H9 (cell line): Measurements from ENCODE around the gene KRT71. TPM values are rescaled to one million over a fixed set of nuclear protein-coding genes. Genes with fewer than 3 reads are reported as not detected.
A peak's percentile ranks its signal among the peaks of the same experiment; 100 is the strongest.

ENCODE experiments used
- DNase-seq: peaks from one replicate; pipeline ENCODE4 v3.0.0-alpha.2; 2017
- H2AFZ ChIP-seq: one replicate; pipeline ENCODE4 v1.6.1; 2013; ENCODE audit warnings: mild to moderate bottlenecking, low read length, control low read depth, moderate library complexity
- H2AK5ac ChIP-seq: 2 replicates; pipeline ENCODE4 v1.6.1; 2013; ENCODE audit warnings: low read length, control low read depth, mixed read lengths; ENCODE audit not compliant: insufficient read length
- H2BK120ac ChIP-seq: one replicate; pipeline ENCODE4 v1.6.1; 2013; ENCODE audit warnings: low read depth, mild to moderate bottlenecking, low read length, control low read depth, inconsistent platforms; ENCODE audit not compliant: poor library complexity, severe bottlenecking
- H2BK12ac ChIP-seq: 2 replicates; pipeline ENCODE4 v1.6.1; 2013; ENCODE audit warnings: low read length, control low read depth, mixed read lengths, low read depth; ENCODE audit not compliant: insufficient read length
- H2BK15ac ChIP-seq: 2 replicates; pipeline ENCODE4 v1.6.1; 2013; ENCODE audit warnings: low read depth, low read length, control low read depth
- H2BK20ac ChIP-seq: one replicate; pipeline ENCODE4 v1.6.1; 2013; ENCODE audit warnings: low read depth, mild to moderate bottlenecking, low read length, control low read depth, inconsistent platforms; ENCODE audit not compliant: poor library complexity, severe bottlenecking
- H2BK5ac ChIP-seq: 2 replicates; pipeline ENCODE4 v1.6.1; 2013; ENCODE audit warnings: low read length, control low read depth, mixed read lengths; ENCODE audit not compliant: insufficient read length
- H3K14ac ChIP-seq: 2 replicates; pipeline ENCODE4 v1.6.1; 2013; ENCODE audit warnings: low read length, control low read depth; ENCODE audit not compliant: insufficient read depth
- H3K18ac ChIP-seq: 2 replicates; pipeline ENCODE4 v1.6.1; 2013; ENCODE audit warnings: low read depth, mild to moderate bottlenecking, mixed read lengths, low read length, control low read depth; ENCODE audit not compliant: insufficient read length
- H3K23ac ChIP-seq: 2 replicates; pipeline ENCODE4 v1.6.1; 2013; ENCODE audit warnings: low read length, control low read depth, mixed read lengths, low read depth; ENCODE audit not compliant: insufficient read length
- H3K23me2 ChIP-seq: 2 replicates; pipeline ENCODE4 v1.6.1; 2013; ENCODE audit warnings: low read depth, mild to moderate bottlenecking, mixed read lengths, low read length, control low read depth; ENCODE audit not compliant: insufficient read length, poor library complexity, severe bottlenecking
- H3K27ac ChIP-seq: 2 replicates; pipeline ENCODE4 v1.5.1; 2013; ENCODE audit warnings: low read length, control low read depth, mixed read lengths, low read depth; ENCODE audit not compliant: insufficient read length
- H3K27me3 ChIP-seq: 2 replicates; pipeline ENCODE4 v1.6.1; 2013; ENCODE audit warnings: low read length, control low read depth, inconsistent platforms; ENCODE audit not compliant: insufficient read depth
- H3K4ac ChIP-seq: 2 replicates; pipeline ENCODE4 v1.6.1; 2013; ENCODE audit warnings: low read depth, mild to moderate bottlenecking, control low read depth, inconsistent platforms, low read length, moderate library complexity
- H3K4me1 ChIP-seq: 2 replicates; pipeline ENCODE4 v1.6.1; 2013; ENCODE audit warnings: low read length, control low read depth, inconsistent platforms; ENCODE audit not compliant: insufficient read depth
- H3K4me2 ChIP-seq: 2 replicates; pipeline ENCODE4 v1.6.1; 2013; ENCODE audit warnings: low read length, control low read depth, mixed read lengths; ENCODE audit not compliant: insufficient read length, insufficient read depth
- H3K56ac ChIP-seq: 2 replicates; pipeline ENCODE4 v1.6.1; 2013; ENCODE audit warnings: low read depth, mild to moderate bottlenecking, mixed read lengths, low read length, control low read depth; ENCODE audit not compliant: insufficient read length
- H3K79me1 ChIP-seq: 2 replicates; pipeline ENCODE4 v1.6.1; 2013; ENCODE audit warnings: low read depth, mild to moderate bottlenecking, moderate library complexity, low read length, control low read depth, inconsistent platforms; ENCODE audit not compliant: insufficient read depth, poor library complexity, severe bottlenecking
- H3K79me2 ChIP-seq: 2 replicates; pipeline ENCODE4 v1.6.1; 2013; ENCODE audit warnings: low read length, control low read depth, inconsistent platforms; ENCODE audit not compliant: insufficient read depth
- H3K9ac ChIP-seq: 2 replicates; pipeline ENCODE4 v1.6.1; 2013; ENCODE audit warnings: low read length, control low read depth, mixed read lengths; ENCODE audit not compliant: insufficient read length; ENCODE audit errors: extremely low read depth
- H3K9me3 ChIP-seq: one replicate; pipeline ENCODE4 v1.6.1; 2013; ENCODE audit warnings: low read depth, low read length, inconsistent platforms; ENCODE audit not compliant: control insufficient read depth
- H3T11ph ChIP-seq: one replicate; pipeline ENCODE4 v1.6.1; 2013; ENCODE audit warnings: mild to moderate bottlenecking, low read length, control low read depth, inconsistent platforms
- H4K20me1 ChIP-seq: one replicate; pipeline ENCODE4 v1.6.1; 2013; ENCODE audit not compliant: control insufficient read depth, insufficient read length, insufficient read depth
- H4K5ac ChIP-seq: 2 replicates; pipeline ENCODE4 v1.6.1; 2013; ENCODE audit warnings: low read depth, mild to moderate bottlenecking, mixed read lengths, low read length, control low read depth; ENCODE audit not compliant: insufficient read length
- H4K8ac ChIP-seq: replicated peaks from 2 replicates; pipeline ENCODE4 v1.6.1; 2013; ENCODE audit warnings: low read length, control low read depth, mixed read lengths, low read depth; ENCODE audit not compliant: insufficient read length
- H4K91ac ChIP-seq: 2 replicates; pipeline ENCODE4 v1.6.1; 2013; ENCODE audit warnings: low read depth, mild to moderate bottlenecking, moderate library complexity, mixed read lengths, low read length, control low read depth; ENCODE audit not compliant: insufficient read length
- H3K27ac Mint-ChIP-seq, 3 experiments: 2 replicates in 2 of 3; 3 replicates in 1 of 3; pipeline ENCODE4 v1.8.0; 2020 to 2021; ENCODE audit warnings: mixed read lengths in 3 of 3, mild to moderate bottlenecking in 1 of 3, moderate library complexity in 1 of 3
- H3K27me3 Mint-ChIP-seq: 2 replicates; pipeline ENCODE4 v1.8.0; 2021; ENCODE audit warnings: low read depth, mild to moderate bottlenecking, moderate library complexity, mixed read lengths
- H3K36me3 Mint-ChIP-seq, 3 experiments: 2 replicates in 2 of 3; 3 replicates in 1 of 3; pipeline ENCODE4 v1.8.0; 2020 to 2021; ENCODE audit warnings: low read depth in 3 of 3, mixed read lengths in 3 of 3; ENCODE audit not compliant: insufficient read depth in 1 of 3
- H3K4me1 Mint-ChIP-seq, 2 experiments: 2 replicates each; pipeline ENCODE4 v1.8.0; 2020; ENCODE audit warnings: mixed read lengths in 2 of 2
- H3K4me3 Mint-ChIP-seq, 2 experiments: 2 replicates in 1 of 2; 3 replicates in 1 of 2; pipeline ENCODE4 v1.8.0; 2020 to 2021; ENCODE audit warnings: mild to moderate bottlenecking in 2 of 2, mixed read lengths in 2 of 2, moderate library complexity in 1 of 2
- H3K9me3 Mint-ChIP-seq, 2 experiments: 2 replicates in 1 of 2; 3 replicates in 1 of 2; pipeline ENCODE4 v1.8.0; 2020; ENCODE audit warnings: mild to moderate bottlenecking in 2 of 2, mixed read lengths in 2 of 2, moderate library complexity in 1 of 2
- CTCF ChIP-seq: fragments of 200-600 bp; sonication (generic); conservative IDR thresholded peaks from 3 replicates; pipeline ENCODE4 v1.8.0; 2021; ENCODE audit warnings: antibody characterized with exemption, mild to moderate bottlenecking
- WGBS: extraction: QIAGEN DNeasy Blood & Tissue Kit; methylation state at CpG from one replicate; pipeline ENCODE4 v1.1.7; 2013; ENCODE audit warnings: missing lambda C conversion rate, low lambda C conversion rate, mixed read lengths; ENCODE audit not compliant: insufficient read length; ENCODE audit errors: extremely low coverage; 5-methylcytosine and 5-hydroxymethylcytosine counted together
- total RNA-seq: library from RNA; stranded (reverse); gene quantifications from 2 replicates; pipeline ENCODE4 v1.2.1, GENCODE V29; 2021

Gene KRT71
- total RNA-seq, 1 experiment from 2014 or later = not detected

GRCh38 chr12:52577316-52577715, 24.4 kb upstream of the KRT71 start:
- no peak overlapping the region for H3K9ac ChIP-seq
- no peak overlapping the region for H3K4ac ChIP-seq
- H3K27ac Mint-ChIP-seq = 0 out of 7 replicates have a peak overlapping the region, but pooled peaks of 1 of the 3 experiments have one; percentile 18
- no peak overlapping the region for H3K4me2 ChIP-seq
- H3K9me3 Mint-ChIP-seq = no peaks in the 10 kb centered on the region
- no peaks in the 10 kb centered on the region for H4K20me1 ChIP-seq
- no peak overlapping the region for H3K14ac ChIP-seq
- H3K4me1 ChIP-seq = no peaks in the 10 kb centered on the region
- no peak overlapping the region for H4K8ac ChIP-seq
- no peaks in the 10 kb centered on the region for H3K79me2 ChIP-seq
- H3K27ac ChIP-seq = no peak overlapping the region
- H2BK15ac ChIP-seq = no peak overlapping the region
- H3K27me3 ChIP-seq = no peaks in the 10 kb centered on the region
- no peak overlapping the region for H2BK120ac ChIP-seq
- no peak overlapping the region for H2AFZ ChIP-seq
- no peak overlapping the region for H3K23ac ChIP-seq
- H2AK5ac ChIP-seq = no peak overlapping the region
- H3T11ph ChIP-seq = no peak overlapping the region
- H2BK12ac ChIP-seq = no peak overlapping the region
- no peak for DNase-seq
- no peak overlapping the region for H3K56ac ChIP-seq
- no peaks in the 10 kb centered on the region for H3K9me3 ChIP-seq
- H3K23me2 ChIP-seq = no peaks in the 10 kb centered on the region
- no peak overlapping the region for H3K4me3 Mint-ChIP-seq
- H4K91ac ChIP-seq = no peak overlapping the region
- H3K18ac ChIP-seq = no peak overlapping the region
- H3K4me1 Mint-ChIP-seq = peaks cover 6 to 8% of the 10 kb centered on the region in 2 experiments; a peak in 3 of 4 replicates
- H4K5ac ChIP-seq = no peak overlapping the region
- no peak for TF ChIP-seq CTCF
- no peaks in the 10 kb centered on the region for H3K36me3 Mint-ChIP-seq
- no peak overlapping the region for H2BK5ac ChIP-seq
- H3K79me1 ChIP-seq = no peaks in the 10 kb centered on the region
- H3K27me3 Mint-ChIP-seq = peaks cover 11% of the 10 kb centered on the region
- no peak overlapping the region for H2BK20ac ChIP-seq
- no CpG with 5 or more reads among the region's 8 CpGs for WGBS
